Renal pelvis (tissue), 4 donors: ENCODE data around the gene PLIN4. TPM values are rescaled to one million over a fixed set of nuclear protein-coding genes. Genes with fewer than 3 reads are reported as not detected.
"Not testable (repeated sequence)": the region's sequence is repeated elsewhere in the genome, so short reads cannot be mapped to it uniquely, and the experiment has no call there.

ENCODE experiments used
- DNase-seq: peaks from one replicate; pipeline ENCODE4 v3.0.0-alpha.2; 2013
- polyA plus RNA-seq, 3 donors: library from polyadenylated mRNA; unstranded; fragments of 120-200 nt; gene quantifications; one replicate each; pipeline ENCODE4 v1.2.1, GENCODE V29; 2013; ENCODE audit not compliant: insufficient read length in 3 of 3

The PLIN4 gene
- polyA plus RNA-seq, 3 donors, result 1.1 to 1.5 (median 1.4) TPM

DNA sequence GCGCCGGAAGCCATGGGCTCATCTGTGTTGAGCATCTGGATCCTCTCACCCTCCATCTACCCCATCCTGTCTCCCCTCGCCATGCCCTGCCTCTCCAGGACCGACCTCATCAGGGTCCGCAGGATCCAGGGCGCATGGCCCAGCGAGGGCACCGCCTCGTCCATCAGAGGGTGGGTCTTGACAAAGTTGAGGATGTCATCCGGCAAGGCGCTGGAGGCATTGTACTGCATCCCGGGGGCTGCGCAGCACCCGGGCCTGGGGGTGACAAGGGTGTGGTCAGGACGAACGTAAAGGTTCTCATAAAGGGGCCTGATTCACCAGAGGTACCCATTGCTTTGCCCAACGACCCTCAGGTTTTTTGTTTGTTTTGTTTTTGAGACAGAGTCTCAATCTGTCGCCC lies 31.7 kb upstream of the PLIN4 start:
- DNase-seq, result no peak

DNA sequence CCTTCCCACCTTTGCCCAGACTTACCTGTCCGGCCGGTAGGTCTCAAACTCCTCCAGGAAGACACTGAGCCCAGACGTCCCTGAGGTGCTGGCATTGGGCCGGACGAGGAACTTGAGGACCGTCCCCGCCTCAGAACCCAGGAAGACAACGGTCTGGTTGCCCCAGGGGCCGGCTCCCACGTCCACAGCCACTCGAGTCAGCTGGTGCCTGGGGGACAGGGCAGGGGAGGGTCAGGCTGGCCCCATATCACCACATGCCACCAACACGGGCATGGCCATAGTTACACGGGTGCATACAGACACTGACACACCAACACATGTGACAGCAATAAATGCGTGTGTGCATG lies 29.9 kb upstream of the PLIN4 start:
- DNase-seq, result no peak

- no peak for DNase-seq
Observed at GRCh38 chr19:4547303-4548237, 29.3 kb upstream of the PLIN4 start.

- DNase-seq, result no peak
Observed at GRCh38 chr19:4543842-4544647, 25.8 kb upstream of the PLIN4 start.

DNA sequence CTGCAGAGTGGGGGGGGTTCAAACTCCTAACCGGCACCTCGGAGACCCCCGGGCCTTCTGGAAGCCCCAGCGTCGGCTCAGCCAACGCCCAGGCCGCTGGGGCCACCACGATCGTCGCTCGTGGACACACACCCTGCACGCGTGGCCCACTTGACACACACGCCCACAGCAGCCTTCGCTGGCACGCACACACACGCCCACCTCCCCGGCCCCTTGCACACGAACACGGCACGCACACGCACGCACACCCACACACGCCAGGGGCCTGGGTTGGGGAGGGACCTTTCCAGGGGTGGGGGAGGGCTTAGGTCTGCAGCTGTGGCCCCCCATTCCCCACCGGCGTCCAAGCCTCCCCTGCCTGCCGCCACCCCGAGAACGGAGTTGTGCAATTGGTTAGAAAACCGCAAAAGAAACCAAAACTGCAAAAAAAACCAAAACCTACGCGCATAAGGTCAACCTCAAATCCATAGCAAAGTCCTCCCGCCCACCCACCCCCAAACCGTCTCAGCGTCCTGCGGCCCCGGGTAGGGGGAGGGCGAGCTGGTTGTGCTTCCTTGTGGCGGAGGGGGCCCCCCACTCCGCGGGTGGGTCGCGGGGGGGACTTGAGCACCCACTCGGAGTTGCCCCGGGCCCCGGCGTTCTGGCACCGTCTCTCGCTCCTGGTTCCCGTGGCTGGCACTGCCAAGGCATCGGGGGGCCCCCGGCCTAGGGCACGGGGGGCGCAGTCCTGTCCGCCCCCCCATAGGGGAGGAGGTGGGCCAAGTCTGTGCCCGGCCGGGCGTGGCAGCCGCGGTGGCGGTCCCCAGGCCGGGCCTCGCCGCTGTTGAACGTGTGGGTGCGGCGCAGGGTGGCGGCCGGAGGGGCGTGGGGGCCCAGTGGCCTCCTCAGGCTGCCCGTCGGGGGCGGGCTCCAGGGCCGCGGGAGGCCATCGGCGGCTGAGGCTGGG lies 24.9 kb upstream of the PLIN4 start:
- DNase-seq, result no peak

GRCh38 chr19:4541806-4542145 lies 23.5 kb upstream of the PLIN4 start:
- not testable (repeated sequence) for DNase-seq

DNA sequence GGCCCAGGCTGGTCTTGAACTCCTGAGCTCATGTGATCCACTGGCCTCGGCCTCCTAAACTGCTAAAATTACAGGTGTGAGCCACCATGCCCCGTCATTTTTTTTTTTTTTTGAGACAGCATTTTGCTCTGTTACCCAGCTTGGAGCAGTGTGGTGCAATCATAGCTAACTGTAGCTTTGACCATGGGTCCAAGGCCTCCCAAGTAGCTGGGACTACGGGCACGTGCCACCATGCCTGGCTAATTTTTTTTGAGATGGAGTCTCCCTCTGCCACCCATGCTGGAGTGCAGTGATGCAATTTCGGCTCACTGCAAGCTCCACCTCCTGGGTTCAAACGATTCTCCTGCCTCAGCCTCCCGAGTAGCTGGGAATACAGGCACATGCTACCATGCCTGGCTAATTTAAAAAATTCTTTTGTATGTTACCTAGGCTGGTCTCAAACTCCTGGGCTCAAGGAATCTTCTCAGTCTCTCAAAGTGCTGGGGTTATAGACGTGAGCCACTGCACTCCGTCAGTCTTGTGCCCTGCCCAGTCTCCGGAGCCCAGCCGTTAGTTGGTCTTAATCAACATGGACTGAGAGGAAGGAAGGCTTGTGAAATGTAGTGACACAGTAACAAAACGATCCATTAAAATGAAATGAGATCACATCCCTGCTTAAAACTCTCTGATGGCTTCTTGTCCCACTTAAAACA lies 23.0 kb upstream of the PLIN4 start:
- DNase-seq, result no peak

DNA sequence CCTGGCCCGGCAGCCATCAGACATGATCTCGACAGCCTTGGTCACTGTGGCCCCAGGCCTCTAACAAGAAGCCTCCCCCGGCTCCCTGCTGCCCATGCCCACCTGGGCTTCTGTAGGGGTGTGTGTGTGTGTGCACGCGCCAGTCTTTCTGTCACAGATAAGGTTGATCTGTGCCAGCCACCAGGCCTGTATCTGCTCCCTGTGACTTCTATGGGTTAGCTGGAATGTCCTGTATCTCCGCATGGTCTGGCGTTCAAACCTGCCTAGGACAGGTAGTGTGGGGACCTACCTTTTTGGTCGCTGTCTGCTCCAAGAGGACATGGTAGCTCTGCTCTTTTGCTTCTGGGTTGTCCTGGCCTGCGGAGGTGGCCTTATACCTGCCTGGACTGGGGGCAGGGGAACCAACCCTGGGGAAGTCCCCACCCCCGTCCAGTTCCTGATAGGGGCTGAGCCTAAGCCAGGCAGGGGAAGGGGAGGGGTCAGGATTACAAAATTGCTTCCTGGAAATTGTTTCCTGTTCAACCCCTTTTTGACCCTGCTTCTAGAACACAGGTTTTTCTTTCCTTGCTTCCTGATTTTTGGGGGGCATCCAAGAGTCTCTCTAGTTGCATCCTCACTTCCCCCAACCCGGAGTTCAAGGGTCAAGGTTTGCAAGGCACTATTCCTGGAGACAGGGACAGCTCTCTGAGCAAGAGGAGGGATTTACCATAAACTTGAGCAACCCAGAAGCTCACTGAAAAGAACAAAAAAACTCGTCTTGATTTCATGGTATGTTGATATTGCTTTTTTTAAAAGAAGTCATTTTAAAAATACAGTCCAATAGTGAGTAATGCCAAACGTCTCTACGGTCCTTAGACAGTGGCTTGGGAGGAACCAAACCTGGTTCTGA lies 21.7 kb upstream of the PLIN4 start, which contains the start of gene LRG1:
Gene LRG1 (minus strand): TSS at position 344 of the 889 bp plus-strand sequence. CDS start 23 bp downstream, at position 321.
- DNase-seq, result peak; percentile 43

DNA sequence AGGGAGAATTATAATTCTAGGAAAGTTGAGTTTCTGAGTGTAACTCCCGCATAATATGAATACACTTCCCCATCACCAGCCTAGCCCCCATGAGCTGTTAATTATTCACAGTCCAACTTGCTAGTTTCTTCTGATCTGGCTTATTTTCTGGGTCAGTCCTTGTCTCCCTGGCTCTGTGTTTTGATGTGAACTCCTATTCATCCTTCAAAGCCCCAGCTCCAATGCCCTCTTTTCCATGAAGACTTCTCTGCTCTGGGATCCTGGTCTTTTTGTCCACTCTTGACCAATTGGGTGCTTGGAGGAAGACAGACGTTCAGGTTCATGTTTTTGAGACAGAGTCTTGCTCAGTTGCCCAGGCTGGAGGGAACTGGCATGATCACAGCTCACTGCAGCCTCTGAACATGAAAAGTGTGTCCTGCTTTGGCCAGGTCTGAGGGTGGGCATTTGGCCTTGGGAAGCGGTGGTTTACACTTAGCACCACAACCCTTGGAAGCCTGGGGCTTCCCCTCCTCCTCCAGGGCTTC lies 20.9 kb upstream of the PLIN4 start:
- DNase-seq, result no peak

DNA sequence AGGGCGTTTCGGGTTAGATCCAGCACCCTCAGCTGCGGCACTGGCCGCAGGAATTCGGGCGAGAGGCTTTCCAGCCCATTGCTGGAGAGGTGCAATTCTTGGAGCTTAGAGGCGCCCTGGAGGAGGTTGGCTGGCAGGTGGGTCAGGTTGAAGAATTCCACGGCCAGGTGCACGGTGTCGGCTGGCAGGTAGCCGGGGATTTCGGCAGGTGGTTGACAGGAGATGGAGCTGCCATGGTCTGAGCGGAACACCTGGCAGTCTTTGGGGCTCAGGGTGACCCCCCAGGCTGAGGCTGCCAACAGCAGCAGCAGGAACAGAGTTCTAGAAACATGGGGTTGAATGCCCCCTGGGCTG lies 20.3 kb upstream of the PLIN4 start:
- DNase-seq, result no peak

- DNase-seq, result no peak
Observed at GRCh38 chr19:4537953-4538600, 19.8 kb upstream of the PLIN4 start.

- DNase-seq, result peak; percentile 40
Observed at GRCh38 chr19:4536798-4537197, 18.5 kb upstream of the PLIN4 start.

DNA sequence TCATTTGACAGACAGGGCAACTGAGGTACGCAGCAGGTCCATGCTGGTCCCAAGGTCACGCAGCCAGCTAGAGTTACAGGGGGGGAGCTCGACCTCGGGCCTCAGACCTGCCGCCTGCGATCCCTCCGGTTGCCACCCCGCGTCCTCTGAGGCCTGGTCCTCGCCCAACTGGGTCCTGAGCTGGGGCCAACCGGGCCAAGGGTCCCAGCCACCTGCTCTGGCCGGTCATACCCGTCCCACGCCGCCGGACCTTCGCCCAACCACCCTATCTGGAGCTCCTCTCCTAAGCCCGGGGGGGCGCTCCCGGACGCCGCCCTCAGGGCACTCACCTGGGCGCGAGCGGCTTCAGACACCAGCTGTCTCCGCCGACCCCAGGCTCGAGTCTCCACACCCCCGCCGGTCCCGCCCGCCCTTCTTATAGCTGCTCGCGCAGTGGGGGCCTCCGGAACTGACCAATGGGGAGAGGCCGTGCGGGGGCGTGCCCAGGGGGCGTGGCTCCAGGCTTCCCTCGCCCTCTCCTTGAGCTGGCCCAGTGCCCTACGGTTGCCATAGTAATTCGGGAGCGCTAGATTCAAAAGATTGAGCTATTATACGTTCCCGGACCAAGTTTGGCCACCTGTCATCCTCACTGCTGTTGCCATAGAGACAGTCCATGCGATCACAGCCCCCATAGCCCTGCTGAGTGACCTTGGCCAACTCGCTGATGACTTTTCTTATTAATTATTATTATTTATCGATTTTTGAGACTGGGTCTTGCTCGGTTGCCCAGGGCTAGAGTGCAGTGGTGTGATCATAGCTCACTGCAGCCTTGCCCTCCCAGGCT lies 16.8 kb upstream of the PLIN4 start, which contains the start of gene PLIN5:
Gene PLIN5 (minus strand): TSS at position 389 of the 823 bp plus-strand sequence. CDS start 1,150 bp downstream, outside the sequence.
- peak; percentile 82 for DNase-seq

- no peak for DNase-seq
Observed at GRCh38 chr19:4533835-4534424, 15.6 kb upstream of the PLIN4 start.

- DNase-seq, result no peak
Observed at GRCh38 chr19:4533334-4533733, 15.0 kb upstream of the PLIN4 start.

DNA sequence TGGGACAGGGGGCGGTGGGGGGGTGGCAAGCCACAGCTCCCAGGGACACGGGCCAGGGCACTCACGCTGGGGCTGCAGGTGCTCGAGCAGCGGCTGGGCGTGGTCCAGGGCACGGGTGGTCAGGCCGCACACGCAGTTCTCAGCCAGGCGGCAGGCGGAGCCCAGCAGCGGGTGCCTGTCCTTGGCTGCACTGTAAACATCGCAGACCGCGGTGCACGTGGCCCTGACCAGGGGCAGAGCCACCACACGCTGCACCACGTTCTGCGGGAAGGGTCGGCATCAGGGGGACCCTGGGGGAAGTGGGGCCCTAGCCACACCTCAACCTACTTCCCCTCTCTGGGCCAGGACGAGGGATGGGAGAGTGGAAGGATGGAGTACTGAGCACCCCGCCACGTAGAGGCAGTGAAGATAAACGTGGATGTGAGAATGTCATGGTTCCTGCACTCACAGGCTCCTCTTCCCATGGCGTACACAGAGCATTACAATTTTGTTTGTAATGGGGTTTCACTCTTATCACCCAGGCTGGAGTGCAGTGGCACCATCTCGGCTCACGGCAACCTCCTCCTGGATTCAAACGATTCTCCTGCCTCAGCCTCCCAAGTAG lies 13.4 kb upstream of the PLIN4 start:
- DNase-seq, result no peak

DNA sequence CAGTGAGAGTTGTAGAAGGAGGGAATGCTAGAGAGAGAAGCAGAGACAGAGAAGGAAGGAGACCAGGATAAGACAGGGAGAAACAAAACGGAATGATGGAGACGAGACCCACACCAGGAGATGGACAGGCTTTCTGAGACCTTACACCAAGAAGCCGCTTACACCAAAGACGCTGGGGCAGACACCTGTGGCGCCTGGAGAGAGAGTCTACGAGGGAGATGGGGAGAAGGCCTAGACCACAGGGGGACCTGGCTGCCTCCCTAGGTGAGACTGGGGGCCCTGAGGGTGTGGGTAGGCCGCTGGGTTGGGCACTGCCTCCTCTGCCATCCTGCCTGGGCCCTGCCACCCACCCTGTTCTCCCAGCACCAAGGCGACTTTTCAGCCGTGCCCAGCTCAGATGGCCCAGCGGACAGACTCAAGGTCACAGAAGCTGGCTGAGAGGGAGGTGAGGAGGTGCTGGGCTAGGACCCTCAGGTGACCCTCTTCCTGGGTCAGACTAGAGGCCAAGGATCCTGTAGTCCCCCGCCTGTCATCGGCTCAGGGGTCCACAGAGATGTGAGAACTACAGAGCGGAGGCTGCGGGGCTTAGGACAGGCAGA lies 11.7 kb upstream of the PLIN4 start:
- DNase-seq, result no peak
